Endothelial cell of umbilical vein (primary cell): ENCODE measurements around the gene BLOC1S4. TPM values are rescaled to one million over a fixed set of nuclear protein-coding genes. Genes with fewer than 3 reads are reported as not detected.

Experiments used
- BruUV-seq: library from RNA; stranded (reverse); fragments of 400-500 nt; replicated peaks from 2 replicates; lab custom pipeline; 2021; lab: Mats Ljungman, UMichigan
- CTCF ChIA-PET: fragments of 300-600, 350-600 bp; sonication (Branson Sonifier 250); formaldehyde crosslinking; loops from one replicate; lab custom pipeline; 2021; ENCODE audit warnings: antibody characterized with exemption, inconsistent platforms; lab: Charles Lee
- POLR2A ChIA-PET: fragments of 300-600, 350-600 bp; sonication (Branson Sonifier 250); formaldehyde crosslinking; loops from one replicate; lab custom pipeline; 2021; ENCODE audit warnings: antibody characterized with exemption, inconsistent platforms; lab: Charles Lee
- DNase-seq: peaks from one replicate; pipeline ENCODE4 v3.0.0-alpha.2; 2011; ENCODE audit warnings: low read depth, low spot score
- FAIRE-seq: peaks from 2 replicates; lab custom pipeline; 2011; peaks lifted over from hg19 to GRCh38; lab: Jason Lieb, UNC
- H2AFZ ChIP-seq: 2 replicates; pipeline ENCODE4 v1.6.0; 2012; ENCODE audit warnings: low read depth, low read length, control low read depth, inconsistent platforms
- H3K27ac ChIP-seq: 2 replicates; pipeline ENCODE4 v1.5.1; 2011; ENCODE audit warnings: low read depth, mild to moderate bottlenecking, control low read depth, low read length, moderate library complexity; ENCODE audit not compliant: insufficient read depth
- H3K27me3 ChIP-seq, 2 experiments: 2 replicates each; pipeline versions ENCODE4 v1.6.0 to v1.6.1; 2011; ENCODE audit warnings: low read length in 2 of 2, mixed read lengths in 1 of 2; ENCODE audit not compliant: control insufficient read depth in 2 of 2, insufficient read depth in 2 of 2
- H3K36me3 ChIP-seq, 2 experiments: 2 replicates in 1 of 2; 3 replicates in 1 of 2; pipeline ENCODE4 v1.5.1; 2011; ENCODE audit warnings: low read length in 2 of 2, mild to moderate bottlenecking in 1 of 2, moderate library complexity in 1 of 2; ENCODE audit not compliant: control insufficient read depth in 2 of 2, insufficient read depth in 2 of 2; ENCODE audit errors: extremely low read depth in 1 of 2
- H3K4me1 ChIP-seq: 3 replicates; pipeline ENCODE4 v1.5.1; 2011; ENCODE audit warnings: mild to moderate bottlenecking, low read length; ENCODE audit not compliant: control insufficient read depth, insufficient read depth; ENCODE audit errors: extremely low read depth
- H3K4me2 ChIP-seq: 2 replicates; pipeline ENCODE4 v1.6.1; 2011; ENCODE audit warnings: low read length, control low read depth, mixed read lengths; ENCODE audit not compliant: insufficient read depth
- H3K4me3 ChIP-seq, 3 experiments: fragments of 200-600 bp in 1 of 3; sonication (generic), shearing (Covaris generic) in 1 of 3; replicated peaks in 1 of 3; 2 replicates each; pipeline ENCODE4 v1.5.1; 2011 to 2016; ENCODE audit warnings: control low read depth in 3 of 3, low read length in 3 of 3, mild to moderate bottlenecking in 2 of 3, inconsistent platforms in 1 of 3, low read depth in 1 of 3, moderate library complexity in 1 of 3; ENCODE audit not compliant: insufficient read depth in 1 of 3
- H3K79me2 ChIP-seq: 2 replicates; pipeline ENCODE4 v1.6.0; 2012; ENCODE audit warnings: low read length, inconsistent platforms; ENCODE audit not compliant: control insufficient read depth, insufficient read depth
- H3K9ac ChIP-seq: replicated peaks from 2 replicates; pipeline ENCODE3; 2011; ENCODE audit warnings: low read length, control low read depth; ENCODE audit not compliant: insufficient read depth; ENCODE audit errors: extremely low read depth
- H3K9me1 ChIP-seq: replicated peaks from 3 replicates; pipeline ENCODE4 v1.6.0; 2011; ENCODE audit warnings: mild to moderate bottlenecking, low read length; ENCODE audit not compliant: control insufficient read depth, insufficient read depth; ENCODE audit errors: extremely low read depth
- H3K9me3 ChIP-seq: replicated peaks from 2 replicates; pipeline ENCODE4 v1.5.1; 2012; ENCODE audit warnings: low read length, inconsistent platforms; ENCODE audit not compliant: control insufficient read depth, insufficient read depth
- H4K20me1 ChIP-seq: replicated peaks from 2 replicates; pipeline ENCODE3; 2011; ENCODE audit warnings: mild to moderate bottlenecking, low read length; ENCODE audit not compliant: control insufficient read depth, insufficient read depth; ENCODE audit errors: extremely low read depth
- EZH2 ChIP-seq: IDR thresholded peaks from 2 replicates; pipeline ENCODE4 v1.6.1; 2012; ENCODE audit warnings: borderline replicate concordance, low read depth, mild to moderate bottlenecking, moderate library complexity, low read length, inconsistent platforms; ENCODE audit not compliant: severe bottlenecking
- FOS ChIP-seq: IDR thresholded peaks from 2 replicates; pipeline ENCODE4 v1.6.1; 2011; ENCODE audit warnings: mild to moderate bottlenecking, low read length, moderate library complexity, borderline replicate concordance; ENCODE audit not compliant: insufficient read depth
- GATA2 ChIP-seq: IDR thresholded peaks from 2 replicates; pipeline ENCODE4 v1.7.0; 2011; ENCODE audit warnings: low read depth, mild to moderate bottlenecking, moderate library complexity, mixed read lengths, low read length; ENCODE audit not compliant: insufficient read length, insufficient read depth
- JUN ChIP-seq: IDR thresholded peaks from 2 replicates; pipeline ENCODE4 v1.6.1; 2011; ENCODE audit warnings: borderline replicate concordance, low read depth; ENCODE audit not compliant: insufficient read length, insufficient read depth
- MYC ChIP-seq: IDR thresholded peaks from one replicate; pipeline ENCODE4 v1.6.1; 2011; ENCODE audit warnings: mild to moderate bottlenecking, low read depth, low read length
- POLR2A ChIP-seq: IDR thresholded peaks from 2 replicates; pipeline ENCODE4 v1.6.1; 2012; ENCODE audit warnings: low read depth, mild to moderate bottlenecking, control low read depth, low read length
- POLR2AphosphoS5 ChIP-seq: IDR thresholded peaks from 2 replicates; pipeline ENCODE4 v1.6.1; 2012; ENCODE audit warnings: low read depth, mild to moderate bottlenecking, control low read depth, low read length, moderate library complexity; ENCODE audit not compliant: insufficient read depth
- dilution Hi-C: fragments of 300-500 bp; cut with MboI; formaldehyde crosslinking; loops from one replicate; pipeline ENCODE4 v1.15.0; 2019; ENCODE audit warnings: low sequenced_read_pairs; ENCODE audit not compliant: extremely low pct_ligation_motif_present
- intact Hi-C: fragments of 100-400 bp; cut with micrococcal nuclease; formaldehyde crosslinking; loops from one replicate; pipeline ENCODE4 v1.10.0; 2022
- polyA plus RNA-seq, 4 experiments: library from polyadenylated mRNA; depleted of rRNA in 3 of 4; stranded (reverse) in 3 of 4; unstranded in 1 of 4; fragments of >200 nt; gene quantifications; 2 replicates each; pipeline versions ENCODE4 v1.2.1 to v1.2.3, GENCODE V29; 2011 to 2012; ENCODE audit warnings: missing spikeins in 1 of 4
- total RNA-seq: library from RNA; stranded (reverse); gene quantifications from 2 replicates; pipeline ENCODE4 v1.2.3, GENCODE V29; 2021
- TF ChIP-seq, protein P1 (sequence below), 2 donors: IDR thresholded peaks; 1 replicate in 1 of 2; 2 replicates in 1 of 2; pipeline ENCODE4 v1.5.1; 2011; ENCODE audit warnings: low read length in 2 of 2, mild to moderate bottlenecking in 2 of 2, moderate library complexity in 2 of 2, control low read depth in 1 of 2, inconsistent platforms in 1 of 2, low read depth in 1 of 2; ENCODE audit not compliant: insufficient read depth in 1 of 2; ENCODE audit errors: extremely low read depth in 1 of 2
- TF ChIP-seq, protein P2 (sequence below): IDR thresholded peaks from 2 replicates; pipeline ENCODE4 v1.6.1; 2011; ENCODE audit not compliant: insufficient read depth, insufficient read length

BLOC1S4 gene
- total and polyA plus RNA-seq, 2 donors (not counting 3 experiments of a cell fraction or from before 2014, with no cell fraction given) = 12.7 to 16.9 TPM

- H3K4me3 ChIP-seq = no peak overlapping the region
- no peaks in the 10 kb centered on the region for H3K36me3 ChIP-seq
- ChIA-PET POLR2A (no interaction called here), CTCF (no interaction called here)
- no peaks in the 10 kb centered on the region for H3K9me3 ChIP-seq
- no peak overlapping the region for H3K27ac ChIP-seq
- BruUV-seq = no TSS peak
- dilution Hi-C loops (no loop called here), intact Hi-C loops (no loop called here)
- peaks cover 15% of the 10 kb centered on the region for H3K79me2 ChIP-seq
- H3K9ac ChIP-seq = no peak overlapping the region
- TF ChIP-seq, protein P1, sequence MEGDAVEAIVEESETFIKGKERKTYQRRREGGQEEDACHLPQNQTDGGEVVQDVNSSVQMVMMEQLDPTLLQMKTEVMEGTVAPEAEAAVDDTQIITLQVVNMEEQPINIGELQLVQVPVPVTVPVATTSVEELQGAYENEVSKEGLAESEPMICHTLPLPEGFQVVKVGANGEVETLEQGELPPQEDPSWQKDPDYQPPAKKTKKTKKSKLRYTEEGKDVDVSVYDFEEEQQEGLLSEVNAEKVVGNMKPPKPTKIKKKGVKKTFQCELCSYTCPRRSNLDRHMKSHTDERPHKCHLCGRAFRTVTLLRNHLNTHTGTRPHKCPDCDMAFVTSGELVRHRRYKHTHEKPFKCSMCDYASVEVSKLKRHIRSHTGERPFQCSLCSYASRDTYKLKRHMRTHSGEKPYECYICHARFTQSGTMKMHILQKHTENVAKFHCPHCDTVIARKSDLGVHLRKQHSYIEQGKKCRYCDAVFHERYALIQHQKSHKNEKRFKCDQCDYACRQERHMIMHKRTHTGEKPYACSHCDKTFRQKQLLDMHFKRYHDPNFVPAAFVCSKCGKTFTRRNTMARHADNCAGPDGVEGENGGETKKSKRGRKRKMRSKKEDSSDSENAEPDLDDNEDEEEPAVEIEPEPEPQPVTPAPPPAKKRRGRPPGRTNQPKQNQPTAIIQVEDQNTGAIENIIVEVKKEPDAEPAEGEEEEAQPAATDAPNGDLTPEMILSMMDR (IDR thresholded peaks at IDR 0.05; ENCODE audit: extremely low read depth in 1 of 2, insufficient read depth in 1 of 2, low read depth in 1 of 2, low read length in 2 of 2) = no peak
- TF ChIP-seq GATA2 = no peak
- no peak for TF ChIP-seq JUN
- TF ChIP-seq EZH2 = no peak
- TF ChIP-seq, protein P2, sequence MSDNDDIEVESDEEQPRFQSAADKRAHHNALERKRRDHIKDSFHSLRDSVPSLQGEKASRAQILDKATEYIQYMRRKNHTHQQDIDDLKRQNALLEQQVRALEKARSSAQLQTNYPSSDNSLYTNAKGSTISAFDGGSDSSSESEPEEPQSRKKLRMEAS = no peak
- no peak for TF ChIP-seq FOS
- no peak for TF ChIP-seq POLR2AphosphoS5
- TF ChIP-seq POLR2A = no peak
- TF ChIP-seq MYC = no peak
- H3K4me1 ChIP-seq = peaks cover 12% of the 10 kb centered on the region
- no peak for DNase-seq
- H3K27me3 ChIP-seq = peaks cover 4 to 7% of the 10 kb centered on the region in 2 experiments
- H3K4me2 ChIP-seq = no peak overlapping the region
- no peak overlapping the region for H2AFZ ChIP-seq
- FAIRE-seq = no peak
- no peaks in the 10 kb centered on the region for H4K20me1 ChIP-seq
- no peaks in the 10 kb centered on the region for H3K9me1 ChIP-seq
Measured at GRCh38 chr4:6714954-6715353, 1.0 kb upstream of the BLOC1S4 start.
